HepG2 (cell line): ENCODE data around the gene PLEKHA8. TPM values are rescaled to one million over a fixed set of nuclear protein-coding genes. Genes with fewer than 3 reads are reported as not detected.

Experiments
- DRAP1 ChIP-seq: IDR thresholded peaks from 2 replicates; pipeline ENCODE4 v1.6.1; 2016; ENCODE audit warnings: missing genetic modification reagents, missing compliant biosample characterization
- ETS1 ChIP-seq: sonication (generic); formaldehyde crosslinking; IDR thresholded peaks from 2 replicates; pipeline ENCODE4 v1.4.0; 2020; ENCODE audit warnings: missing genetic modification reagents
- ETV5 ChIP-seq: IDR thresholded peaks from 2 replicates; pipeline ENCODE4 v1.6.1; 2018; ENCODE audit warnings: missing biosample characterization, missing genetic modification reagents, inconsistent platforms, borderline replicate concordance
- KDM2A ChIP-seq: sonication (generic); formaldehyde crosslinking; IDR thresholded peaks from 2 replicates; pipeline ENCODE4 v1.4.0; 2020; ENCODE audit warnings: low read depth, missing genetic modification reagents, borderline replicate concordance
- MTA3 ChIP-seq: sonication (generic); formaldehyde crosslinking; IDR thresholded peaks from 2 replicates; pipeline ENCODE4 v1.4.0; 2020; ENCODE audit warnings: missing genetic modification reagents
- SIN3A ChIP-seq: IDR thresholded peaks from 2 replicates; pipeline ENCODE4 v1.6.1; 2011; ENCODE audit warnings: low read depth, mild to moderate bottlenecking, control low read depth, low read length, borderline replicate concordance
- SRY ChIP-seq: sonication (generic); formaldehyde crosslinking; IDR thresholded peaks from 2 replicates; pipeline ENCODE4 v1.8.0; 2022; ENCODE audit warnings: mild to moderate bottlenecking, missing genetic modification reagents
- TBX2 ChIP-seq: sonication (generic); formaldehyde crosslinking; IDR thresholded peaks from 2 replicates; pipeline ENCODE4 v1.5.0; 2020; ENCODE audit warnings: missing genetic modification reagents, mild to moderate bottlenecking, borderline replicate concordance
- TRIM24 ChIP-seq: sonication (generic); formaldehyde crosslinking; IDR thresholded peaks from 2 replicates; pipeline ENCODE4 v1.8.0; 2022; ENCODE audit warnings: mild to moderate bottlenecking, missing genetic modification reagents
- USF2 ChIP-seq, 2 experiments: sonication (generic) in 1 of 2; formaldehyde crosslinking in 1 of 2; IDR thresholded peaks; 2 replicates each; pipeline versions ENCODE4 v1.5.1 to v1.6.1; 2011 to 2020; ENCODE audit warnings: borderline replicate concordance in 1 of 2, low read depth in 1 of 2, low read length in 1 of 2, mild to moderate bottlenecking in 1 of 2, missing genetic modification reagents in 1 of 2, moderate library complexity in 1 of 2
- ZBTB26 ChIP-seq: IDR thresholded peaks from 2 replicates; pipeline ENCODE4 v1.6.1; 2016; ENCODE audit warnings: missing compliant biosample characterization, missing genetic modification reagents, borderline replicate concordance
- ZNF496 ChIP-seq: sonication (generic); formaldehyde crosslinking; IDR thresholded peaks from 2 replicates; pipeline ENCODE4 v1.8.1; 2023; ENCODE audit warnings: mild to moderate bottlenecking, moderate library complexity, missing genetic modification reagents; ENCODE audit not compliant: insufficient replicate concordance
- ZNF510 ChIP-seq: sonication (generic); formaldehyde crosslinking; IDR thresholded peaks from 2 replicates; pipeline ENCODE4 v1.4.0; 2020; ENCODE audit warnings: low read depth, mild to moderate bottlenecking, missing genetic modification reagents
- ZNF569 ChIP-seq: sonication (generic); formaldehyde crosslinking; IDR thresholded peaks from 2 replicates; pipeline ENCODE4 v1.5.0; 2020; ENCODE audit warnings: mild to moderate bottlenecking, missing genetic modification reagents, moderate library complexity, borderline replicate concordance
- ZNF674 ChIP-seq: sonication (generic); formaldehyde crosslinking; IDR thresholded peaks from 2 replicates; pipeline ENCODE4 v1.5.0; 2020; ENCODE audit warnings: low read depth, mild to moderate bottlenecking, missing genetic modification reagents
- ZNF879 ChIP-seq: sonication (generic); formaldehyde crosslinking; IDR thresholded peaks from 2 replicates; pipeline ENCODE4 v1.8.1; 2023; ENCODE audit warnings: missing genetic modification reagents
- polyA plus RNA-seq, 8 experiments: library from polyadenylated mRNA; depleted of rRNA in 3 of 8; stranded (reverse) in 7 of 8; unstranded in 1 of 8; fragments of >200 nt; fragmentation: Illumina TruSeq in 4 of 8; extraction: Trizol in 4 of 8; gene quantifications; 2 replicates each; pipeline versions ENCODE4 v1.2.1 to v1.2.3, GENCODE V29; 2011 to 2016; ENCODE audit warnings: low read depth in 4 of 8, missing spikeins in 1 of 8, mixed read lengths in 1 of 8; ENCODE audit not compliant: insufficient read depth in 1 of 8
- total RNA-seq, 5 experiments: library from RNA; depleted of rRNA; stranded (reverse); fragments of >200 nt; fragmentation: Illumina TruSeq; extraction: Trizol; gene quantifications; 2 replicates each; pipeline ENCODE4 v1.2.3, GENCODE V29; 2016; ENCODE audit warnings: low read depth in 1 of 5
- TF ChIP-seq, protein P1 (sequence below): sonication (generic); formaldehyde crosslinking; IDR thresholded peaks from 2 replicates; pipeline ENCODE4 v1.4.0; 2020; ENCODE audit warnings: missing genetic modification reagents, mild to moderate bottlenecking, borderline replicate concordance
- TF ChIP-seq, protein P2 (sequence below): sonication (generic); formaldehyde crosslinking; IDR thresholded peaks from 2 replicates; pipeline ENCODE4 v1.5.0; 2020; ENCODE audit warnings: missing genetic modification reagents, mild to moderate bottlenecking, borderline replicate concordance

The PLEKHA8 gene
- total and polyA plus RNA-seq, 2 of the 13 experiments (the other 11 are each of a cell fraction or from before 2014, with no cell fraction given) = 12.5 to 26.4 TPM

DNA sequence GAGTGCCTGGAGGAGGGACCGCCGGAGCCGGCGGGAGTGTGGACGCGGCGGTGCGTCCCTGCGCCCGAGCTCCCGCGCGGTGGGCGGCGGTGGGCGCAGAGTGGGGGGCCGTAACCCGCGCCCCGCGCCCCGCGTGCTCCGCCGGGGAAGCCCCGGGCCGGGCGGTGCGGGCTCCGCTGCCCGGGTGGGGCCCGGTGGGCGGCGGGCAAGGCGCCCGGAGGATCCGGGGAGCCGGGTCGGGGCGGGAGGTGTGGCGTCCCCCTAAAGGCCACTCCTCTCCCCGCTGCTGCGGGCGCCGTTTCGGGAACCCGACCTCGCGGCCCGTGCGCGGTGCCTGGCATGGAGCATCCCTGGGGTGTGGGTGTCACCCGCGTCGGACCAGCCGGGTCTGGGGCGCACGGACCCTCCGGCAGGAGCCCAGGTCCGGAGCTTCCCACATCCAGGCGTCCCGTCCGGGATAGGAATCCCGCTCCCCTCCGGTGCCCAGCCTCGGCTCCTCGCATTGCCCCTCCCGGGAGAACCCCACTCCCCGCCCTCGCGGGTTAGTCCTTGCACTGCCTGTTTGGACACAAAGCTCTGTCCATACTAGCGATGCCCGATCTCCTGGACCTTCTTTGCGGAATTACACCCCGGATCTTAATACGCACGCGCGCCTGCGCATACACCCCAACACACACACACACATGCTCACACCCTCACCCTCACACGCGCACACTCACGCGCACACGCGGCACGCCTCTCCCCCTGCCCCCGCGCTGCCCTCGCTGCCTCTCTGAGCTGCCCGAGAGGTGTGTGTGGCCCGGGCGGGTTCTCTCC is 107.3 kb downstream of the PLEKHA8 start (continued):
- no peak for TF ChIP-seq ZNF496 (CRISPR knock-in tag)
- TF ChIP-seq, protein P1, sequence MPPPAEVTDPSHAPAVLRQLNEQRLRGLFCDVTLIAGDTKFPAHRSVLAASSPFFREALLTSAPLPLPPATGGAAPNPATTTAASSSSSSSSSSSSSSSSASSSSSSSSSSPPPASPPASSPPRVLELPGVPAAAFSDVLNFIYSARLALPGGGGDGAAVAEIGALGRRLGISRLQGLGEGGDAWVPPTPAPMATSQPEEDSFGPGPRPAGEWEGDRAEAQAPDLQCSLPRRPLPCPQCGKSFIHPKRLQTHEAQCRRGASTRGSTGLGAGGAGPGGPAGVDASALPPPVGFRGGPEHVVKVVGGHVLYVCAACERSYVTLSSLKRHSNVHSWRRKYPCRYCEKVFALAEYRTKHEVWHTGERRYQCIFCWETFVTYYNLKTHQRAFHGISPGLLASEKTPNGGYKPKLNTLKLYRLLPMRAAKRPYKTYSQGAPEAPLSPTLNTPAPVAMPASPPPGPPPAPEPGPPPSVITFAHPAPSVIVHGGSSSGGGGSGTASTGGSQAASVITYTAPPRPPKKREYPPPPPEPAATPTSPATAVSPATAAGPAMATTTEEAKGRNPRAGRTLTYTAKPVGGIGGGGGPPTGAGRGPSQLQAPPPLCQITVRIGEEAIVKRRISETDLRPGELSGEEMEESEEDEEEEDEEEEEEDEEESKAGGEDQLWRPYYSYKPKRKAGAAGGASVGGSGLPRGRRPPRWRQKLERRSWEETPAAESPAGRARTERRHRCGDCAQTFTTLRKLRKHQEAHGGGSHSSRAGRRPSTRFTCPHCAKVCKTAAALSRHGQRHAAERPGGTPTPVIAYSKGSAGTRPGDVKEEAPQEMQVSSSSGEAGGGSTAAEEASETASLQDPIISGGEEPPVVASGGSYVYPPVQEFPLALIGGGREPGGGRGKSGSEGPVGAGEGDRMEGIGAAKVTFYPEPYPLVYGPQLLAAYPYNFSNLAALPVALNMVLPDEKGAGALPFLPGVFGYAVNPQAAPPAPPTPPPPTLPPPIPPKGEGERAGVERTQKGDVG = no peak
- TF ChIP-seq MTA3 (CRISPR knock-in tag) = no peak
- no peak for TF ChIP-seq ETV5 (CRISPR knock-in tag)
- peak; percentile 58; the same call in 1 of the 2 replicates for TF ChIP-seq SRY (CRISPR knock-in tag)
- TF ChIP-seq, protein P2, sequence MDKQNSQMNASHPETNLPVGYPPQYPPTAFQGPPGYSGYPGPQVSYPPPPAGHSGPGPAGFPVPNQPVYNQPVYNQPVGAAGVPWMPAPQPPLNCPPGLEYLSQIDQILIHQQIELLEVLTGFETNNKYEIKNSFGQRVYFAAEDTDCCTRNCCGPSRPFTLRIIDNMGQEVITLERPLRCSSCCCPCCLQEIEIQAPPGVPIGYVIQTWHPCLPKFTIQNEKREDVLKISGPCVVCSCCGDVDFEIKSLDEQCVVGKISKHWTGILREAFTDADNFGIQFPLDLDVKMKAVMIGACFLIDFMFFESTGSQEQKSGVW (CRISPR knock-in tag) = no peak
- TF ChIP-seq ZBTB26 (CRISPR knock-in tag) = no peak
- peak; percentile 21; the same call in 1 of the 2 replicates for TF ChIP-seq TBX2
- TF ChIP-seq ZNF674 (CRISPR knock-in tag) = no peak
- TF ChIP-seq TRIM24 (CRISPR knock-in tag) = no peak
- TF ChIP-seq ZNF879 (CRISPR knock-in tag) = no peak
- no peak for TF ChIP-seq ZNF569 (CRISPR knock-in tag)
- peak; percentile 52; the same call in 1 of the 2 replicates for TF ChIP-seq KDM2A (CRISPR knock-in tag)
- TF ChIP-seq DRAP1 (CRISPR knock-in tag) = no peak
- no peak for TF ChIP-seq USF2 (IDR thresholded peaks at IDR 0.05; ENCODE audit: low read depth, low read length)
- no peak for TF ChIP-seq USF2 (CRISPR knock-in tag; IDR thresholded peaks at IDR 0.05; ENCODE audit: borderline replicate concordance)
- TF ChIP-seq ETS1 = no peak
- no peak; the same call in 1 of the 2 replicates for TF ChIP-seq SIN3A
- TF ChIP-seq ZNF510 (CRISPR knock-in tag) = no peak
